ENCODE measurements around the gene RAD51B.

- TF ChIP-seq CTCF (IDR thresholded peaks at IDR 0.05): no peak
- TF ChIP-seq ESRRA (CRISPR knock-in tag; IDR thresholded peaks at IDR 0.05; ENCODE audit: borderline replicate concordance): no peak
- no peak for TF ChIP-seq ATF2 (CRISPR knock-in tag; IDR thresholded peaks at IDR 0.05; ENCODE audit: borderline replicate concordance, low read depth)
- TF ChIP-seq SP1 (CRISPR knock-in tag; conservative IDR thresholded peaks at IDR 0.05): no peak
Measured at GRCh38 chr14:68749487-68750475, 930.2 kb downstream of the RAD51B start.
